HG03469 (cell line): ENCODE measurements around the gene SIDT2.

Experiments used
- ATAC-seq: cut with Tn5 transposase; IDR thresholded peaks from one replicate; pipeline ENCODE4 v1.9.1; 2021; ENCODE audit warnings: mild to moderate bottlenecking, moderate library complexity, moderate number of reproducible peaks; ENCODE audit not compliant: unreplicated experiment

Gene SIDT2

DNA sequence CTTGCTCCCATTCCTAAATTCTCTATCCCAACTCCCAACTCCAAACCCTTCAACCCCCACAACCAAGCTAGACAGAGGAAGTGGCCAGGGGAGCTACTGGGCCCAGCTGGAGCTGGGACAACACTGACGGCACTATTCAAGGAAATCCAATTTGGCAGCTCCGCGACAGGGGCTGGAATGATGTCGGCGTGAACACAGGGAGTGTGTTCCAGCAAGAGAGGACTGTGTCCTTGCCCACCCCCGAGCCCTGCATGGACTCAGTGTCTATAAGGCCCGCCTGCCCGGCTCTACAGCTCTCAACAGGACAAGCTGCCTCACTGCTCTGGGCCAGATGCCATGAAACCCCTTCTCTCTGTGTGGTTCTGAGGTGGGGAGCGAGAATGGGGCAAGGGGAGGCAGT lies 42.0 kb downstream of the SIDT2 start:
- no peak for ATAC-seq

DNA sequence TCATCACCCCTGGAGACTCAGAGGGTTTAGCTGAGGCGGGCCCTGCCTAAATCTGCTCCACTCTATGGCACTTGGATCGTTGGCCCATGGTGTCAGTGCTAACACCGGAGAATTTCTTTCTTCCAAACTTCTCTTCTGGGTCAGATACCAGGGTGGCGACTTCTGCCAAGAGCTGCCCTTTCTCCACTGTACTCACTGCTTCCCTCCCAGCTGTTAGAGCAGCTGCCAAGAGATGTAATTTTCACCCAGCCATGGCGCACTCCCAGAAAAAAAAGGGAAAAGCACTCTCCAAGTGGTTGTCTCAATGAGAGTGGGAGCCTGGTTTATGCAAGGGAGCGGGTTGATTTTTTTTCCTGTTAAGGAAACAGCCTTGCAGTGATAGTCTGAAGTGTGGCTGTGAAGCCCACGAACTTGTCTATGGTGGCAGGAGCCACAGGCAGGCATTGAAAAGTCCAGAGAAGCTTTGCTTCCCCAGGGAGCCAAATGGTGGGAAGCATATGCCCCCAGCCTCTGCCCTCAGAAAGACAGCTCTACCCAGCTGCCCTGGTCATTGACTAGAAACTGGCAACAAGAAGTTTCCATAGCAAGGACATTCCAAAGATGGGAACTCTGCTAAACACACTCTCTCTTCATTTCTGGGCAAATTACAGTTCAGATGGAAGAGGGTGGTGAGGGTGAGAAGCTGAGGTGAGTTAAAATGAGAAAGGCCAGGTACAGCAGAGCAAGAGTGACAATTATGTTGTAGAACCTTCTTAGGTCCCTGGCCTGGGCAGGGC lies 42.6 kb downstream of the SIDT2 start:
- no peak for ATAC-seq

DNA sequence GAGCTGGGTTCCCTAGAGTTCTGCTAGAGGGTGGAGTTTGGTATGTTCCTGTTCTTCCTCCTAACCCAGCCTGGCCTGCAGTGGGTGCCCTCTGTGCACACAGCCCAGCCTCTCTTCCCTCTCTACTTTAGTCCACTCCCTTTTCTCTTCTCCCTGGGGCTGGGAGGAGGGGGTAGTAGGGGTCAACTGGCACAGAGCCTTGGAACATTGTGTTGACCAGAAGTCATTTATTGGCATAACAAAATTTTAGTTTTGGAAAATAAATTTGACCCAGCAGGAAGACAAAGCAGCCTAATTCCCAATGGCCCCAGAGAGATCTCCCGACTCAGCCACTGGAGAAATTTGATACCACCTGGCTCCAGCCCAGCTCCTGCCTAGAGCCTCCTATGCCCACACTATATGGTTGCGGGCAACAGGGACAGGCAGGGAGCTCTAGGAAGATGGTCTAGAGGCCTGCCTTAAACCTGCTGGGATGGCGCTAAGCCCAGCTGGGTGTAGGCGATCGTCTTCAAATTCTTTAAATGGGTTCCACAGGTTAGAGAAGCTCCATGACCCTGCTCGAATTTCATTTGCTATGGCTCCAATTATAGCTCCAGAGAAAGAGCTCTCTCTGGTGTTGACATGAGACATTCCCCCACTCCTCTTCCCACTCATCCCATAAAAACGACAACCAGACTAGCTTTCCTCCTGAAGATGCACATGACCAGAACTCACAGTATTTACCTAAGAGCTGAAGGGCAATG lies 43.4 kb downstream of the SIDT2 start:
- no peak for ATAC-seq

DNA sequence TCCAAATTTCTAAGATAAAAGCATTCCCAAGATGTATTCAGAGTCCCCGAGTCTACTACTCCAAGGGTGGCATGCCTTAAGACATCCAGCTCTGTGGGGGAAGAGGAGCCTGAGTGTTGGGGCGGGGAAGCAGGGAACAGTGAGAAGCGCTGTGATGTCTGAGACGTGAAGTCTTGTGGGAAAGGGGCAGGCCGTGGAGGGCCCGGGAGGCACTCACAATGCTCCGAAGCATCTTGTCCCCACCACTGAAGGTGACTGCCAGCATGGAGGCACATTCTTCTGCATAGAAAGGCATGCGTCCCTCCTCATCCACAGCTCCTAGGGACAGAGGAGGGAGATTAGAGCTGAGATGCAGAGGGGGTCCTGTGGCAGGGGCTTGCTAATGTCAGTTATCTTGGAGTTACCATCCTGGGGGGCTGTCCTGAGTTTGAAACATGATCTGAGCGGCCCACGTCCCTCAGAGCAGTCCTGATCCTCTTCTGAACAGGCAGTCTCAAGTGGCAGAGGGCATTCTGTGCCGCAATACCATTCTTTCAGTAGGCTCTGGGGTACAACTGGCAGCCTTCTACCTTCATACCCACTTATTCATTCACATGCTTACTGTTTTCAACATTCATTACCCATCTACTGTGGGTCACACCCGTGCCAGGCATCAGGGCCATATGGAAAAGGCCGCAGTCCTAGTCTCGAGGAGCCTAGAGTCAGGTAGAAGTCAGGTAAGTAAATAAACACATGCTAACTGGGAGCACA lies 44.6 kb downstream of the SIDT2 start:
- no peak for ATAC-seq

DNA sequence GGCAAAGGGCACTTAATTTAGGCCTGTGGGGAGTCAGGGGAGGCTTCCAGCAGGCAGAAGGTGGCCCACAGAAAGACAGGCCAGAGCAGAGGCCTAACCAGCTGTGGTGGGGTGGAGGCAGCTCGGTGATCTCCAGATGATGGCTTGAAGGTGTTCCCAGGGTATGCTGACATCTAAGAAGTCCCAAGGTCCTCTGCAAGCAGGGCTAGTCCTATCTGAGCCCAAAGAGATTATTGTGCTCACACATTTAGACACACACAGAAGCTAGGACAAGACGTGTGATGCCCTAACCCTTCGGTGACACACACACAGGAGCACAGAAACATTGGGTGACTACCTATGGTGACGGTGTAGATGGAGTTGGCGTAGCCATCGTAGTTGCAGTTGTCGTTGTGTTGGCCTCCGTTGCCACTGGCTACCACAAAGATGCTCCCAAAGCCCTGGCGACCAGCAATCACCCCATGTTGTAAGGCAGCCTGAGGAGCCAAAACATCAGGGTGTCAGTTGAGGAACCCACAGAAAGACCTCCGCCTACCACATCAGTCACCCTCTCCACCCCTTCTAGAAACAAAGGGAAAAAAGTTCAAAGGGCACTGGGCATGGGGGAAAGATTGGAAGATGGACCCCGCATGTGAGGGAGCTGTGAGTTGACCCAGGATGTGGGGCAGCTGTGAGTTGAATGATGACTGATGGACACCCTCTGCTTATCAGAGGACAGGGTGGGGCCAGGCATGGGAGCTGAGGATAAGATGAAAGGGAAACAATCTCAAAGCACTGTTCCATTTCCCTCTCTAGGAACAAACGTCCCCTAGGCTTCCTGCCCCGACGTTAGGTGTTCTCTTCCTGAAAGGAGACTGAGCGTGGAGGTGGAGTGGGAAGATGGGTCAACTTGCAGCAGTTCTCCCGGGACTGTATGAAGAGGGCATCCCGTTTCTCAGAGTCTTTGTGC lies 45.5 kb downstream of the SIDT2 start:
- no peak for ATAC-seq

DNA sequence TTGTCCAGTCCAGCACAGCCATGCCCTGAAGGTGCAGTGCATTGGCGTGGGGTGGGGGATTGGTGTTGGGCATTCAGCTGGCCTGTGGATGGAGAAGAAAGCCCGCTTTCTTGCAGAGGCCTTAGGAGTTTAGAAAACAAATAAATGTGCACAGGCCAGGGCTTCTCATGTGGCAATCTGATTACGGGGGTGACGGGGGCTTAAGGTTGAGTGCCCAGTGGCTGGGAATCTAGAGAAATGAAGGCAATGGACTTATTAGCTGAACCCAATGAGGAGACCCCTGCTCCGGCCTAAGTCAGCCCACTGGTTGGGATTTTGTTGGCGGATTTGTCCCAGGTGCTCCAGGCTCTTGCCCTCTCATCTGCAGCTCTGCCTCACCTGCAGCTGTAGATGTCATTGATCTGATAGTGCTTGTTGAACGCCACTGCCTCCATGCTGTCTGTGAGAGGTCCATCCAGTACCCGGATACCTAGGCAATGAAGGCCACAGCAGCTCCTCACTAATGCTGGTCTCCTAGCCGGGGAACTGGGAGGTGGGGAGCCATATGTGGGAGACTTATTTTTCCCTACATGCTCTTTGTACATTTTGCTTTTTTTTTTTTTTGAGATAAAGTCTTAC lies 47.1 kb downstream of the SIDT2 start:
- ATAC-seq, result no peak

DNA sequence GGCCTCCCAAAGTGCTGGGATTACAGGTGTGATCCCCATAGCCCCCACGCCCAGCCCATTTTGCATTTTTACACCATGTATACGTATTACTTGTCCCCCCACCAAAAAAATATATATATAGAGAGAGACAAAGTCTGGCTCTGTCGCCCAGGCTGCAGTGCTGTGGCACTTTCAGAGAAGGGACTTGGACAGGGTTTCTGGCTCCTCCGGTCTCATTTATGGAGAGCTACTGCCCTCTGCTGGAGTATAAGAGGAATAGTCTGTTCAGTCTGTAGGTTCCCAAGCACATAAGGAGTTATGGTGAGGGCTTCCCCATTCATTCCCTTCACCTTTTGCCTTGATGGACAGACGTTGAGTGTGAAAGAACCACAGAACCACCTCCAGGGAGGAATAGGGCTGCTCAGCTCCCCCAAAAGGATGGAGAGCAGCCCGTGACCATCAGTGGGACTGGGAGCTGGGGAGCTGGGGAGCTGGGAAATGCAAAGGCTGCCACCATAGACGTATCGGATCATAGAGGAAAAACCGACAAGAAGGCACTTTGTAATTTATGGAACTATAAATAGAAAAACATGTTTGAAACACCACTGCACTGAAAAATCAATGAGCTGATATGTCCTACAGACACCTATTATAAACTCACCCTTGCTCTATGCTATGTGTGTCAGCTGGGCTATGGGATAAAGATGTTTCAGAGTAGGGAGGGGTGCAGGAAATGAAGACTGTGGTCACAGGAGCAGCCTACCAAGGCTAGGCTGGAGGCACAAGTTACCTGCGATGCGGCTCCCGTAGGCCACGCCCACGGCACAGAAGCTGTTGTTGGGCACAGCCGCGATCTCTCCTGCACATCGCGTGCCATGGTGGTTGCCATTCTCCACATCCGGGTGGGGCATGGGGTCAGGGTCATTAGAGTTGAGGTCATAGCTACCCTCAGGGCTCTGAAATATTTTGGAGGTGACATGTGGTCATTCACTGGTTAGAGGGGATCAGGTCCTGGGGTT lies 48.1 kb downstream of the SIDT2 start:
- ATAC-seq, result no peak

DNA sequence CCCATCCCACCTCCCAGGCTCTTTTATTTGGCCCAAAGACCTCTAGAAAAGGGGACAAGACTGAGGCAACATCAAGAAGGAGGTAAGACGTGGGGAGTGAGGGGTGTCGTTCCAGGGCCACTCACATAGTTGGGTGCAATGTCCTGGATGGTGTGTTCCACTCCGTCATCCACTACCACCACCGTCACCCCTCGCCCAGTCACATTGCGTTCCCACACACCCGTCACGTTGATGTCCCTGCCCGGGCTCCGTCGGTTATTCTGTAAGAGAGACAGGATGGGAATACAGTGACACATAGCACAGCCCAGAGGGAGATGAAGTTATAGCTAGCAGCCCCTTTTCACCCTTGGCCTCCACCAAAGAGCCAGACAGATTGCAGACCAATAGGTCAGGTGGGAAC lies 49.5 kb downstream of the SIDT2 start:
- ATAC-seq, result no peak

DNA sequence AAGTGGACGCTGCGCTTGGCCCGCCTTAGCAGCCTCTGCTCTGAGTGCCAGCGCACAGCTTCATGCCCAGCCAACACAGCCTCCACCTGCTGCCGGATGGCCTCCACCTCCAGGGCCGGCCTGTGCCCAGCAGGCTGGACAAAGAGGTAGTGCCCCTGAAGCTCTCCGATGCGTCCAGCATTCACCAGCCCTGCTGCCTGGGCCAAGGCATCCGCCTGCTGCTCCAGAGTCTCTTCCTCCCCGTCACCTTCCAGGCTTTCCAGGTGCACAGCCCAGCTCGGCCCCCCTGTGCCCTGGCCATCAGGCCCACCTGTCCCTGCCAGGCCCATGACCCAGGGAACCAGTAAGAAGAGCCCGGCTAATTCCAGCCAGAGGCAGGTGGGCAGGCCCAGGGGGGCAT lies 50.9 kb downstream of the SIDT2 start:
- ATAC-seq, result no peak

DNA sequence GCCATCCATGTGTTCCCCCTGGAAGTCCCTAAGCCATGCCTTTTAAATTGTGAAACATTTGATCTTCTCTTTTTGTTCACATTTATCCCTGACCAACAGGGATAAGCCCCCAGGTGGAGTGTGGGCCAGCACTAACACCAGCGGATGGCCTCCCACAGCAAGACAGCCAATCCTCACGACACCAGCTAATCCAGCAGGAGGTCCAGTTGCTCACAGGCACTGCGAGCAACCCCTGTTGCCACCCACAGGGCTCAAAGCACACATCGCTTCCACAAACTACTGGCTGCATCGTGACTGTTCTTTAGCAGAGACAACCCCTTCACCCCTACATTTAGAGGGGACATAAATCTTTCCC lies 51.4 kb downstream of the SIDT2 start:
- no peak for ATAC-seq

DNA sequence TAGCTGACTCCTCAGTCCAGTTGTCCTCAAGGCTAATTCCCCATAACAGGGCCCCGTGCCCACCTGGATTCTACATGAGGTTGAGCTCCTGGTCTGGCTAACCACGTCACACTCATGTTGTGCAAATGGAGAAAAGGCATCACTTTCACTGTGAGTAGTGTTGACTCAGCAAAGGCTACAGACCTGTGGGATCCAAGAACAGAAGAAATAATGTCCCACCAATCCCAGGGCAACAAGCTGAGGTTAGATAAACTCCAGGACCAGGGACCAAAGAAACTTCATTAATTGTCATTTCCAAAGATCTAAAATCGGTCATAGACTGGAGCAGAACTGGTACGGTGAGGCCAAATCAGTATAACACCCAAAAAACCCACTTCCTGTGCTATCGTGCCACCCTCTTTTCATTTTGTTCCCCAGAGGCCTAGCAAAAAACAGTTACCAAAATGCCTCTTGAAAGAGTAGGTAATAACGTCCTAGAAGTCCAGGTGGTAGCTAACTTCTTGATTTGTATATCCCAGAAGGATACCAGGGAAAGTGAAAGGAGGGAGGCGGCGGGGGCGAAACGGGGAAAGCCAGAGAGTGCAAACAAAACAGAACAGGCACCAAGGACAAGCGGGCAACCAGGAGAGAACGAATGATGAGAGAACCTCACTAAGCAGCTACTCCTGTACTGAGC lies 51.9 kb downstream of the SIDT2 start:
- ATAC-seq, result no peak

DNA sequence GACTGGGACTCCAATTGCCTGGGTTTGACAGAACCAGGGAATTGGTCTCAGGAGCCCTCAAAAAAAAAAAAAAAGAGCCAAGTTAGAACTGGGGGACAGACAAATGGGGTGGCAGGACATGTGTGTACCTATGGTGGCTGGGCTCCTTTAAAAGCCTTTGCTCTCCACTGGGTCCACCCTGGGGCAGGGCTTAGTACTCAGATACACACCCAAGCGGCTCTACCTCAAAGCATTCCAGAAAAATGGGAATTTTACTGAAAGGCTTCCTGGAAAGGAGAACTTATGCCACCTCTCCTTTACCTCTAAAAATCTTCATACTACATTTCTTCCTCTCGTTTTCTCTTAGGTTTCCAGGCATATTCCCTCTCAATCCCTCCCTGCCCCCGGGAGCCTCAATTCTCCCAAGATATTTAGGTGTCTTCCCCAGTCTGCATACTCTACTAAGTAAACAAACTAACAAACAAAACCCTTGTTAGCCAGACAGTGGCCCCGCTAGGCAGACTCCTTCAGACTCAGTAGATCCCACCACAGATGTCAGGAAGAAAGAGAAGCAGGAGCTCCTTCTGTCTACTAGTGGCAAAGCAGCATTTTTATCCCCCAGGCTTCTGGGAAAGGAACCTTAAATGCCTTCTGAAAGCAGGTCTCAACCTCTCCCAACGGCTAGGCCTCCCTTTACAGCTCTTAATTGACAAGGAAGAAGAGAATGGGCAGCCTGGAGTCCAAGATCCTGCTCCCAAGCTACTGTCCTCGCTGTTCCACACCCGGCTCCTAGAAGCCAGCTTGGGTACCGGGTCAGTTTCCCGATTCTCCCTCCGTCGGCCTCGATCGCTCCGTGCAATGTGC lies 52.7 kb downstream of the SIDT2 start:
- ATAC-seq, result no peak

DNA sequence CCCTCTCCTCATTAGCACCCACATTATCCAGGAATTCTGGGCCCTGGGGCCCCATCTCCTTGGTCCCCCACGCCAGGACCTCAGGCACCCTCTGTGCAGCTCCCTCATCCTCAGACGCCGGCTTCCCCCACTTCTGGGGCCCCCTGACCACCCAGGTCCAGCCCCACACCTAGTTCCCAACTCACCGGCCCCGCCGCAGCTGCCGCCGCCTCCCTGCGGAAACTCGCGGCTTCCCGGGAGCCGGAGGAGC lies 53.2 kb downstream of the SIDT2 start, which contains the start of gene PCSK7:
TSS of gene PCSK7 (minus strand) at position 232 of the 250 bp plus-strand sequence. CDS start 2,229 bp downstream, outside the sequence.
- no peak for ATAC-seq

DNA sequence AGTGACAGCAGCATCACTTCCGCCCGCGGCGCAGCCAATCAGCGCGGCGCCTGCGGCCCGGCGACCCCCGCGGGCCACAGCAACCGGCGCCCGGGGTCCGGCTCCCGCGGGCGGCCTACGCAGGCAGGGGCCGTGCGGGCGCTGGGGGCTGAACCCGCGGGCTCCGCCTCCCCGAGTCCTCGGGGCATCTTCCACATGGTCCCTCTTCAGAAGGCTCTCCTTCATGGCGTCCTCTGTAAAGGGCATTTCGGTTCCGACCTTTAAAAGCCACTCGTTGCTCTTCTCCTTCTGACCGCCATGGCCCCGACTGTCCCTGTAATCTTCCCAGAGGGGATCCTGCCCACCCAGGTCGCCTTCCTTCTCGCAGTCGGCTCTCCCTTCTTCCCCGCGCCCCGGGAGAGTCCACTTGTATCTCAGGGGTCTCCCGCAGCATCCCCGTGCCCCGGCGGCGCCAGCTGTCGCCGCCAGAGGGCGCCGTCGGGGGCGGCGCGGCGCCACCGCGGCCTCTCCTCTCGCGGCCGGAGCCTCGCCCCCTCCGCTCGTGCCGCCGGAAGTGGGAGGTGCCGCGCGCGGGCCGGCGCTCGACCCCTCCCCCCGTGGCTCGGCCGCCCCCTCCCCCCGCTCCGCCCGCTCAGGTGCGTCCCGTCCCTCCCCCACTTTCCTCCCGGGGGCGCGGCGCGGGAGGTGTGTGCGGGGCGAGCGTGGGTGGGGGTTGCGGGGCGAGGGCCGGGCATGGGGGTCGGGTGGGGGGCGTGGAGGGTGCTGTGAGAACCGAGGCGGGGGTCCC lies 53.7 kb downstream of the SIDT2 start, which contains the start of gene RNF214:
TSS of gene RNF214 (plus strand) at position 580 of the 787 bp plus-strand sequence. CDS start 1,602 bp downstream, outside the sequence.
- no peak for ATAC-seq

DNA sequence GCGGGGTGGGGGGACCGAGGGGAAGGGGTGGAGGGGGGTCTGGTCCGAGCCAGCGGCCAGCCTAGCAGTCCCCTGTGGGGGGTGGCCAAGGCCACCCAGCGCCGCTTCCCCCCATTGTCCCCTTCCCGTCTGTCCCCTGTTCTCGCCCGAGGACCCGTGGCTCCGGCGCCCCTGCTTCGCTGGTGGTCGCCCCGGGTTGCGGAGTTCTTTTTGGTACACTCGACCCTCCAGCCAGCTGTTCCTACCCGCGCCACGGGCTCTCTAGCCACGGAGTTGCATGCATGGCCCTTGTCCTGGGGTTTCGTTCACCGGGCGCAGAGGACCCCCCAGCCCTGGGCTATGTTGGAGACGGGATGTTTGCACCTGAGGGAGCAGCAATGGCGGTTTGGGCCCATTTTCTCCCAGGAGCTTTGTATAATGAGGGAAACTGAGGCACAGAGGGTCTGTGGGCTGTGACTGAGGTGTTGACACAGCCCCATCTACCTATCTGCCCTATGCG lies 54.4 kb downstream of the SIDT2 start:
- ATAC-seq, result no peak

DNA sequence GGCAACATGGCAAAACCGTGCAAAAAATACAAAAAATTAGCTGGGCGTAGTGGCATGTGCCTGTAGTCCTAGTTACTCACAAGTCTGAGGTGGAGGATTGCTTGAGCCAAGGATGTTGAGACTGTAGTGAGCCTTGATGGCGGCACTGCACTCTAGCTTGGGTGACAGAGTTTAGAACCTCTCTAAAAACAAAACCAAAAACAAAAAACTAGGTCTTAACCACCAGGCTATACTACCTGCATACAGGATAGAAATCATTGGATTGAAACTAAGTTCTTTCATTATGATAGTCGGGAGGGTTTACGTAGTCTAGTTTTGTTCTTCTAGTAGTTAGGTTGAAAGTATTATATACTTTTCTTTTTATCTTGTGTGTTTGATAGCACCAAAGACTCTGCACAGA lies 59.7 kb downstream of the SIDT2 start:
- ATAC-seq, result no peak

DNA sequence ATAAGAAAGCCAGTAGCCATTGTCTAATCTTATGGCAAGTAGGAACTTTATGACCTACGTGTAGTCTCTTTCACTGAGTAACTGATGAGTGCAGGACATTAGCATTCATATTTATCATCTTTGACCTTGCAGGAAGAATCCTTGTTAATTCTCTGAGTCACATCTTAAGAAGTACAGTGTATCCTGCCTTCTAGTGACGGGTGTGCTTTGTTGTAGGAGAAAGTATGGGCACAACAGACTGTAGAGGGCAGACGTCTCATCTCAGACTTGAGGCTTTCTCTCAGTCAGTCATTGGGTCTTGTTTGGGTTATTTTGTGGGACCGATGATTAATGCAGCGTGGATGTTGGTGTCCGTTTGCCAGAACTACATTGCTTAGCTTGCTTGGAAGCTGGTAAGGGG lies 60.8 kb downstream of the SIDT2 start:
- no peak for ATAC-seq
